Measurements from ENCODE around the gene CLEC3B. TPM values are rescaled to one million over a fixed set of nuclear protein-coding genes. Genes with fewer than 3 reads are reported as not detected.

The CLEC3B gene
- total RNA-seq, 1 donor from 2014 or later = not detected

GRCh38 chr3:45035441-45036301 is 9.6 kb downstream of the CLEC3B start:
- no peak for DNase-seq (ENCODE audit: low read depth)
- TF ChIP-seq, protein P1, sequence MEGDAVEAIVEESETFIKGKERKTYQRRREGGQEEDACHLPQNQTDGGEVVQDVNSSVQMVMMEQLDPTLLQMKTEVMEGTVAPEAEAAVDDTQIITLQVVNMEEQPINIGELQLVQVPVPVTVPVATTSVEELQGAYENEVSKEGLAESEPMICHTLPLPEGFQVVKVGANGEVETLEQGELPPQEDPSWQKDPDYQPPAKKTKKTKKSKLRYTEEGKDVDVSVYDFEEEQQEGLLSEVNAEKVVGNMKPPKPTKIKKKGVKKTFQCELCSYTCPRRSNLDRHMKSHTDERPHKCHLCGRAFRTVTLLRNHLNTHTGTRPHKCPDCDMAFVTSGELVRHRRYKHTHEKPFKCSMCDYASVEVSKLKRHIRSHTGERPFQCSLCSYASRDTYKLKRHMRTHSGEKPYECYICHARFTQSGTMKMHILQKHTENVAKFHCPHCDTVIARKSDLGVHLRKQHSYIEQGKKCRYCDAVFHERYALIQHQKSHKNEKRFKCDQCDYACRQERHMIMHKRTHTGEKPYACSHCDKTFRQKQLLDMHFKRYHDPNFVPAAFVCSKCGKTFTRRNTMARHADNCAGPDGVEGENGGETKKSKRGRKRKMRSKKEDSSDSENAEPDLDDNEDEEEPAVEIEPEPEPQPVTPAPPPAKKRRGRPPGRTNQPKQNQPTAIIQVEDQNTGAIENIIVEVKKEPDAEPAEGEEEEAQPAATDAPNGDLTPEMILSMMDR (IDR thresholded peaks at IDR 0.05; ENCODE audit: insufficient read depth, low read length, severe bottlenecking) = no peak
- no peak for FAIRE-seq
- Histone ChIP-seq H3K27me3 (ENCODE audit: control insufficient read depth, insufficient read depth, low read length) (peaks cover 2% of the 10 kb centered on the region), H3K36me3 (ENCODE audit: control insufficient read depth, insufficient read depth, low read length) (no peaks in the 10 kb centered on the region), H3K4me3 (ENCODE audit: low read depth, low read length) (peak overlapping the region; percentile 27)

GRCh38 chr3:45037720-45038455 is 11.8 kb downstream of the CLEC3B start:
- H3K4me3 ChIP-seq (ENCODE audit: low read depth, low read length) = no peak overlapping the region

GRCh38 chr3:45041666-45042065 is 15.6 kb downstream of the CLEC3B start:
- TF ChIP-seq, protein P1 (IDR thresholded peaks at IDR 0.05; ENCODE audit: insufficient read depth, low read length, severe bottlenecking) = no peak
- Histone ChIP-seq H3K4me3 (ENCODE audit: low read depth, low read length) (no peak overlapping the region), H3K27me3 (ENCODE audit: control insufficient read depth, insufficient read depth, low read length) (no peaks in the 10 kb centered on the region), H3K36me3 (ENCODE audit: control insufficient read depth, insufficient read depth, low read length) (no peaks in the 10 kb centered on the region)
- FAIRE-seq = no peak
- DNase-seq (ENCODE audit: low read depth) = no peak

More at GRCh38 chr3:45037720-45038455, 11.8 kb downstream of the CLEC3B start:
- TF ChIP-seq, protein P1 (IDR thresholded peaks at IDR 0.05; ENCODE audit: insufficient read depth, low read length, severe bottlenecking) = peak; percentile 93
- H3K27me3 ChIP-seq (ENCODE audit: control insufficient read depth, insufficient read depth, low read length) = peaks cover 2% of the 10 kb centered on the region
- peak; percentile 94 for DNase-seq (ENCODE audit: low read depth)
- H3K36me3 ChIP-seq (ENCODE audit: control insufficient read depth, insufficient read depth, low read length) = no peaks in the 10 kb centered on the region
- peak; percentile 95 for FAIRE-seq

DNA sequence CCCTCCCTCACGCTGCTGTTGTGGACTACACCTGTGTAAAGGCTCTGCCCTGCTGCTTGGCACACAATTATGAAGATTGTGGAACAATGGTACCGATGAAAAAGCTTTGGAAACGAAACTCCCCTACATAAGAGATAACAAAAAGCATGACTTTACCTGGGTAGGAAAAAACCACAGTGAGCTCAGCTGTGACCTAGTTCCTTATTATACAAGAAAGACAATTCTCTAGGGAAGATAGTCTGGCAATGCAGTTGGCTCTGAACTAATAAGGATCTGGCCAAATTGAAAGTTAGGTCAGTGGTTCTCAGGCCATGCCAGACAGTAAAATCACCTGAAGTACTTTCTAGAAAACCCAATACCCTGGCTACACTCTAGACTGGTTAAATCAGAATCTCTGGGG is 16.1 kb downstream of the CLEC3B start:
- no peak for DNase-seq (ENCODE audit: low read depth)
- Histone ChIP-seq H3K4me3 (ENCODE audit: low read depth, low read length) (no peak overlapping the region), H3K36me3 (ENCODE audit: control insufficient read depth, insufficient read depth, low read length) (no peaks in the 10 kb centered on the region), H3K27me3 (ENCODE audit: control insufficient read depth, insufficient read depth, low read length) (no peaks in the 10 kb centered on the region)
- TF ChIP-seq, protein P1 (IDR thresholded peaks at IDR 0.05; ENCODE audit: insufficient read depth, low read length, severe bottlenecking) = no peak
- FAIRE-seq = no peak

GRCh38 chr3:45043728-45044299 is 17.7 kb downstream of the CLEC3B start:
- FAIRE-seq = no peak
- peaks cover 2% of the 10 kb centered on the region for H3K27me3 ChIP-seq (ENCODE audit: control insufficient read depth, insufficient read depth, low read length)
- peak; percentile 83 for DNase-seq (ENCODE audit: low read depth)
- no peak overlapping the region for H3K4me3 ChIP-seq (ENCODE audit: low read depth, low read length)
- TF ChIP-seq, protein P1 (IDR thresholded peaks at IDR 0.05; ENCODE audit: insufficient read depth, low read length, severe bottlenecking) = no peak
- H3K36me3 ChIP-seq (ENCODE audit: control insufficient read depth, insufficient read depth, low read length) = no peaks in the 10 kb centered on the region
